HG03175 (cell line): ENCODE data around the gene SP7.
A peak's percentile ranks its signal among the peaks of the same experiment; 100 is the strongest.
"Not testable (repeated sequence)": the region's sequence is repeated elsewhere in the genome, so short reads cannot be mapped to it uniquely, and the experiment has no call there.

Experiments used
- ATAC-seq: cut with Tn5 transposase; IDR thresholded peaks from one replicate; pipeline ENCODE4 v1.9.1; 2021; ENCODE audit warnings: mild to moderate bottlenecking, moderate library complexity; ENCODE audit not compliant: unreplicated experiment

SP7 gene

DNA sequence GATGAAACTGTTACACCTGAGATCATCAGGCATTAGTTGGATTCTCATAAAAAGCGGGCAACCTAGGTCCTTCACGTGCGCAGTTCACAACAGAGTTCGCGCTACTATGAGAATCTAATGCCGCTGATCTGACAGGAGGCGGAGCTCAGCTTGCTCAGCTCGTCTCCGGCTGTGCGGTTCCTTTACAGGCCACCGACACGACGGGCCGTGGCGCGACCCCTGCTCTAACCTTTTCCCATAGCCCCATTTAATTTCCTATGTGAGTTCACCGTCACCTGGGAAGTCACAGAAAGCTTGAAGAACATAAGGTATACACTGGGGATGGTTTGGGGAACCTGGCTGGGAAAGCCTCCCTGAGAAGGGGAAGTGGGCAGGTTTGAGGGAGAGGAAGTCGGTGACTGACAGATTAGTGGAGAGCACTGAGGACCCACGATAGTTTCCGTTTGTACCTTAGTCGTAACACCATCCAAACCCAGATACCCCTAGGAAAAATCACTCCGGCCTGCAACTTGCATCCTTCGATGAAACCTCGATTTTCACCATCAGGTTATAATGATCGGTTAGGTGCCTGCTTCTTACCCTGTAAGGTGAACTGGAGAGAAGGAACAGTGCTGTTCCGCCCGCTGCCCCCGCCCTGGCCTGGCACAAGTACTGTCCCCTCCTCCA, 11.9 kb downstream of the SP7 start:
- peak; percentile 32 for ATAC-seq

DNA sequence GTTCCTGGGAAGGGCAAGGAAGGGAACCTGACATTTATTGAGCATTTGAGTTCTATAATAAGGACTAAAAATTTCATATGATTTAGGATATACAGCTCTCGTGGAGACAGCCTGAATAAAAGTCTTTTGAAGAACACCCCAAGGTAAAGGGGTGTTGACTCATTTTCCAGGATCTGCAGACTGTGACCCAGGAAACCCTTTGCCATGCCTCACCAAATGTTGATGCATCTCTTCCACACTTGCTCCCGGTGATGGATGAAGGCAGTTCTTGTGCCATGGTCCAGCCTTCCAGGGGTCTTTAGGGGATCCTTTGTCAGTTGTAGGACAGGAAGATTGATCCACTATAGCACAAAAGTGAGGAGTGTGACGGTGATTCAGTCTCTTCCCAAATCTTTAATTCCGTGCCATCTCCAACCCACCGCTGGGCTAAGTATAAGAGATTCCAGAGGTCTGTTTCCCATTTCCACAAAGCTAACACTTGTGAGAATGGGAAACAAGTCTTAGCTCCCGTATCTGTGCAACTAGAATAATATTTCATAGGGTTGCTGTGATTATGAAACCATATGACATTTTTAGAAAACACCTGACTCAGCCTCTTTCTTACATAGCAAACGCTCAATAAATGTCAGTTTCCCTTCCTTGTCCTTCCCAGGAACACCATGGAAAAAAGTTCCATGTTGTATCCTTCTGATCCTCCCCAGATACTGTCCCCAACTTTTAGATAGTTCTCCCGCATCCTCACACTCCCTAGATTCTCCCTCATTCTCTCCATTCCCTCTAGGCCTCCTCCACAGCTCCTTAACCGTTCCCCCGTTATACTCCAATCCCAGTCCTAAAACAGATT, 15.6 kb downstream of the SP7 start:
- no peak for ATAC-seq

DNA sequence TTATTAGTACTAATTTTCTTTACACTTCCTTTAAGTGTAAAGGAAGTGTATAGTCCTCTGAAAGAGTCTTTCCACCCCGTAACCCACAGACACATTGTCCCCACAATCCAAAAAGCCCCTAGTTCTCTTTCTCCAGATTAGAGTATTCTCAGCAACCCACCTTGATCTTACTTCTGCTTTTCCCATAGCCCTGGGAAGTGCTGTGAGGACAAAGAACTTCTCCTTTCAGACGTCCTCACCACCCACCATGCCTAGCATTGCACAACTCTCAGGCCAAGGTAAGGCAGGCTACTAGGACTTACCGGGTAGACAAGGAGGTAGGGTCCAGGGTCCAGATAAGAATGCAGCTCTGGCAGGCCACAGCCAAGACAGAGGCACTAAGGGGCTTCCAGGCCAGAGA, 22.2 kb downstream of the SP7 start:
- no peak for ATAC-seq

DNA sequence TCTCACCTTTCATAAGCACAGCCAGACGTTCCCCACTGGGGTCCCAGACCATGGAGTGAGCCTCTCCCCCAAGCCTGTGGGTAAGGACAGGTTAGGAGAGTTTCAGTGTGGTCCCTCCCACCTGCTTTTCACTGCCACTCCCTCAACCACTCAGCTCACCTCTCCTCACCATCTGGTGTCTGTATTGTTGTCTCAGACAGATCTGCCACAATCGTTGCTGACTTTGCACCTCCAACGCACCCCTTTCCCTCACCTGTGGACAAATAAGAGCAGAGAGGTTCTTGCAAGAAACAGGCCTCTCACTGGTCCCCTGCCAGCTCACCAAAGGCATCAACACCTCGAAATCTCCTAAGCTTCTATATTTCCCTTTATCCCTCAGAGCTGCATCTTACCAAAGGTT, 27.9 kb downstream of the SP7 start:
- ATAC-seq, result no peak

DNA sequence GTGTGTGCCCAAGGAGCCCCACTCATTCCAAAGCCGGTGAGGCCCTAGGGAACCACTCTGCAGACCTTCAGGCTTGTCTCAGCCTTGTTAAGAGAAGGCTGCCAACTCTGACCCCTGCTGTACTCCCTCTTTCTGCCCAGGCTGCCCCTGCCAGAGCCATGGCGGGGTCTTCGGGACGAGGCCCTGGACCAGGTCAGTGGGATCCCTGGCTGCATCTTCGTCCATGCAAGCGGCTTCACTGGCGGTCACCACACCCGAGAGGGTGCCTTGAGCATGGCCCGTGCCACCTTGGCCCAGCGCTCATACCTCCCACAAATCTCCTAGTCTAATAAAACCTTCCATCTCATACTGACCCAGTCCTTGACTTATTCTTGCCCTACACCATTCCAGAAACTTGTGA, 29.3 kb downstream of the SP7 start:
- ATAC-seq, result no peak

DNA sequence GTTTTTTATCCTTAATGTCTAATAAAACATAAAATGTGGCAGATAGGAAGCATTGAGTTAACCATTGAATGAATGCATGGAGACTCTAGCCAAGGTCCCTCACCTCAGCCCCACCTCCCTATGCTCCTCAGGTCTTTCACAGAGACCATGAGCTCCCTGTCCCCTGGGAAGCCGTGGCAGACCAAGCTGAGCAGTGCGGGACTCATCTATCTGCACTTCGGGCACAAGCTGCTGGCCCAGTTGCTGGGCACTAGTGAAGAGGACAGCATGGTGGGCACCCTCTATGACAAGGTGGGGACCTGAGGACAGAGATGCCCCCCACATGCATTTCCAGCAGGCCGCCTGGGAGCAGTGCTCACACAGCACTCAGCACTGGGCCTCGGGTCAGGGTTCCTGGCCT, 33.3 kb downstream of the SP7 start:
- ATAC-seq, result no peak

DNA sequence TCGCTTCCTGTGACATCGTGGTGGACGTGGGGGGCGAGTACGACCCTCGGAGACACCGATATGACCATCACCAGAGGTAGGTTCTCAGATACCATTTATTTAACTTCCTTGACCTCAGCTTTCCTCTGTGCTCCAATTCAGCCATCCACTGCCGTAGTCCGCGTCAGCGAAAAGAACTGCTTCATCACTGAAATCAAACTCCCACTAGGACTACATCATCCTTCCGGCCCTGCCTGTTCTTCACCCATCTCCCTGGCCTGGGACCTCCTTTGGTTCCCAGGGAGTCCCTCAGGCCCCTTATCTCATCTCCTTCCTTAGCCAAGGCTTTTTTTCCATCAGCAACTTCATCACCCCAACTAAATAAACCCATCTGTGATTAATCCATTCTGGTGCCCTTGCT, 36.0 kb downstream of the SP7 start:
- no peak for ATAC-seq

DNA sequence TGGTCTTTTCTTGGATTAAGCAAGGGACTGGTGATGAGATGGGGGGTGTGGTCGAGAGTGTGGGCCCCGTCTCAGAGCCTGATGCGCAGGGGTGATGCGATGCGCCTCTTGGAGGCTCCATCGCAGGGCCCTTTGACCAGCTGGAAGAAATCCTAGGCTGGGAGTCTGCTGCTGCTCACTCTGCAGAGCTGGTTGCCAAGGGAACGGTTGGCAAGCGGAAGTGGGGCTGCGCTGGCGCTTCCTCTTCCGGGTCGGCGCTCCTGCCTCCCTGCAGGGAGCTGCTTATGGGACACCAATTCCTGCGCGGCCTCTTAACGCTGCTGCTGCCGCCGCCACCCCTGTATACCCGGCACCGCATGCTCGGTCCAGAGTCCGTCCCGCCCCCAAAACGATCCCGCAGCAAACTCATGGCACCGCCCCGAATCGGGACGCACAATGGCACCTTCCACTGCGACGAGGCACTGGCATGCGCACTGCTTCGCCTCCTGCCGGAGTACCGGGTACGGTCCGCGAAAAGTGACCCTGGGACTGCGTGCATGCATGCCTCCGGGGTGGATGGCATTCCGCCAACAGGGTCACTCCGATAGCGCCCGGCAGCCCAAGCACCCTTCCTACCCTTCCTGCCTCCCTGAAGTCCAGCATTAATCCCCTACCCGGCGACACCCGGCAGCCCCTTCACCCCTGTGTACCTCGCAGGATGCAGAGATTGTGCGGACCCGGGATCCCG, 36.5 kb downstream of the SP7 start, which contains the start of gene MYG1:
Gene MYG1 (plus strand): TSS at position 242 of the 727 bp plus-strand sequence. CDS start 43 bp downstream, at position 285.
- peak; percentile 80 for ATAC-seq

DNA sequence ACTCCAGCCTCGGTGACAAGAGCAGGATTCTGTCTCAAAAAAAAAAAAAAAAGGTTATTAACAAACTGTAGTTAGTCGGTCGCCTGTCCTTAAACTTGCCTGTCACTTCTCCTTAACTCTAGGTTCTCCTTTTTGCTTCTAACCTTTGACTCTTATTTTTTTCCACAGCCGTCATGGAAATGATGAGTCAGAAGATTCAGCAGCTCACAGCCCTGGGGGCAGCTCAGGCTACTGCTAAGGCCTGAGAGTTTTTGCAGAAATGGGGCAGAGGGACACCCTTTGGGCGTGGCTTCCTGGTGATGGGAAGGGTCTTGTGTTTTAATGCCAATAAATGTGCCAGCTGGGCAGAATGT, 37.1 kb downstream of the SP7 start:
- peak; percentile 23 for ATAC-seq

DNA sequence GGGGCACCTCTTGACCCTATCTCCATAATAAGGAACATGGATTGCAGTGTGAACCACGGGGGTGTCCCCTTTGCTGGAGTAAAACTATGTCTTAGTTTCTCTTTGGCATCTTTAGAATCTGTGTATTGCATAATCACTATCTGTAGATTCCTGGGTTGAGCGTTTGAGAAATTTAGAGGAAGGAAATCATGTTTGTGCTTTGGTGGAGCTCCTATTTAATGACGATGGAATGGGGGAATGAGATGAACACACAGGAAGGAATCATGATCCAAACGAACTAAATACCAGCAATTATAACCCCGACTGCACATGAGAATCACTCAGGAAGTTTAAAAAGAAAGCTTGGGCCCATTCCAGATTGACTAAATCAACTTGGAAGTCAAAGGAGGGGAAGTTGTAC, 38.0 kb downstream of the SP7 start:
- no peak for ATAC-seq

DNA sequence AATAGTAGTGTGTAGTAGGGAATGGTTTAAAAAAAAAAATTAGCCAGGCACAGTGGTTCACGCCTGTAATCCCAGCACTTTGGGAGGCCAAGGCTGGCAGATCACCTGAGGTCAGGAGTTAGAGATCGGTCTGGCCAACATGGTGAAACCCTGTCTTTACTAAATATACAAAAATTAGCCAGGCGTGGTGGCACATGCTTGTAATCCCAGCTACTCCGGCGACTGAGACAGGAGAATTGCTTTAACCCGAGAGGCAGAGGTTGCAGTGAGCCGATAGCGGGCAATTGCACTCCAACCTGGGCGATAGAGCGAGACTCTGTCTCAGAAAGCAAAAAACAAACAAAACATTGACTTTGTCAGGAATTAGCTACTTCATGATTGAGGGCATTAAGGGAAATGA, 39.0 kb downstream of the SP7 start:
- ATAC-seq, result not testable (repeated sequence)

DNA sequence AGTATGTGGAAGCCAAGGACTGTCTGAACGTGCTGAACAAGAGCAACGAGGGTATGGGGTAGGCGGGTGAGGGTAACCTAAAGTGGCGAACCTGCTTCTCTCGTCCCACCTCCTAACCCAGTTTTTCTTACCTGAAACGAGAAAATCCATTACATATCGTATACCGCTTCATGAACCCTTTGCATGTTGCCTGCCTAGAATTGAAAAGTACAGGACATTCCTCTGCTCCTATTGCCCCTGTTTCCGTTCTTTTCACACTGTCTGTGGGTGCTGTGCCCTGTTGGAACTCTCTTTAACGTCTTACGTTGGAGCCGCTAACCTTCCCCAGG, 40.3 kb downstream of the SP7 start:
- ATAC-seq, result no peak

DNA sequence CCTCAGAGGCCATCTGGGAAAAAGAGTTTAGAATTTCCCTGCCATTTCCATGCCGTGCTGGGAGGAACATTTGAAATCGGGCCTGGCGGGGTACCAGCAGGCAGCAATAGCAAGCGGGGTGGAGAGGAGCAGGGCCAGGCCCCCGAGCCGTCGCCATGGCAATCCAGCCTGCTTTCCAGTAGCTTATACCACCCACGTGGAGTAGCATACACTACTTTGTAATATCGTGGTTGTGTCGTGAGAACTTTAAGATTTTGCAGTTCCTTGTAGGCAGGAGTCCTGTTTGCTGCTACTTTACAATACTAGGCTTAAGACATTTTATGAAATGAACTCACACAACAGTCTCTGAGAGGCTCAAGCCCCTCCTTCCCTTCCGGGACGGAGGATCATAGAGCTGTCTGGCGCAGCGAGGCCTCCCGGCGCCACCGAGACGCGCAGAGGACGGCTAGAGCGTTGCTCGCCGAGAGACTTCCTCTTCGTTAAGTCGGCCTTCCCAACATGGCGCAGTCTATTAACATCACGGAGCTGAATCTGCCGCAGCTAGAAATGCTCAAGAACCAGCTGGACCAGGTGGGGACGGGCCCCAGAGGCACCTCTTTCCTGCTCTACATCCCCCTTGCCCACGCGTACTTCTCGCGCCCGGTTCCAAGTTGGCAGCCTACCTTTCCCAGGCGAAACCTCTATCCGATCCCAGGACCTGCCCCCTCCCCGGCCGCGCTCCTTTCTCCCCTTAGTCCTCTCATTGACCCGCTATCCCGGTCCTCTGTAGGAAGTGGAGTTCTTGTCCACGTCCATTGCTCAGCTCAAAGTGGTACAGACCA, 40.9 kb downstream of the SP7 start, which contains the start of gene PFDN5:
Gene PFDN5 (plus strand): TSS at position 473 of the 821 bp plus-strand sequence. CDS start 26 bp downstream, at position 499.
- ATAC-seq, result peak; percentile 82

DNA sequence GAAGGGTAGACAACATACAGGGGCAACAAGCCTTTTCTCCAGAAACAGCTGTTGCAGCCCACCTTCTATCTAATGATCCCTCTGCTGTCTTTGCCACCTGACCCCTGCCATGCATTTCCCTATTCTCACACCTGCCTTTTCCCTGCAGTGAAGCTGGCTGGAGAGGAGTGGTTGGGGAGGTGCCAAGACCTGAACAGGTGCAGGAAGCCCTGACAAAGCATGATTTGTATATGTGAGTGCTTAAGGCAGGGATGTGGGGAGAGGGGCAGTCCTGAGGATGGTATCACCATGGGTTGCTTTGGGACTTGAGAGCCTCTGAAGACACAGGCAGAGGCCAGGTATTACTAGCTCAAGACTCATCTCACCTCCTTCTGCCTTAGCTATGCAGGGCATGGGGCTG, 43.7 kb downstream of the SP7 start:
- no peak for ATAC-seq

DNA sequence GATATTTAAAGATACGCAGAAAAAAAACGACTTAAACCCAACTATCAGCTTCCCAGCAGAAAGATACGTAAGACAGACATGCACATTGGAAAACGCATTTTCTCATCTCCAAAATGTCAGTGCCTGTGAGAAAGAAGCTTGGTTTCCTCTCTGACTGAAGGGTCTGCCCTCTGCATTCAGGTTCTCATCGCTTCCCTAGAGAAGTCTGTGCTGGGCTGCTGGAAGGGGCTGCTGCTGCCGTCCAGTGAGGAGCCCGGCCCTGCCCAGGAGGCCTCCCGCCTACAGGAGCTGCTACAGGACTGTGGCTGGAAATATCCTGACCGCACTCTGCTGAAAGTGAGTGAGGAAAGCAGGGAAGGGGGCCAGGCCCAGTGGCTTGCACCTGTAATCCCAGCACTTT, 45.5 kb downstream of the SP7 start:
- ATAC-seq, result no peak

DNA sequence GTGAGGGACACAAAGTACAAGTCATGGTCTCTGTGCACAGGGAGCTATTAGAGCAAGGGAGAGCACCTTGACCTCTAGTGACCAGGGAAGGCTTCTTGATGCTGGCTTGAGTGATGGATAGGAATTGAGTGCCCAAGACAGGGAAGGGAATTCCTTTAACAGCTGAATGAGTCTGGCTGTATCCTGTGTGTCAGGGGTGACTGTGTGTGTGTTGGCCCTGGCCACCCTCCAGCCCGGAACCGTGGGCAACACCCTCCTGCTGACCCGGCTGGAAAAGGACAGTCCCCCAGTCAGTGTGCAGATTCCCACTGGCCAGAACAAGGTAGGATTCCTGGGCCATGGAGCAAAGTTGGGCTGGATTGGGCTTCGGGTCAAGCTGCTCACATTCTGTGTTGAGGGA, 46.3 kb downstream of the SP7 start:
- ATAC-seq, result no peak

DNA sequence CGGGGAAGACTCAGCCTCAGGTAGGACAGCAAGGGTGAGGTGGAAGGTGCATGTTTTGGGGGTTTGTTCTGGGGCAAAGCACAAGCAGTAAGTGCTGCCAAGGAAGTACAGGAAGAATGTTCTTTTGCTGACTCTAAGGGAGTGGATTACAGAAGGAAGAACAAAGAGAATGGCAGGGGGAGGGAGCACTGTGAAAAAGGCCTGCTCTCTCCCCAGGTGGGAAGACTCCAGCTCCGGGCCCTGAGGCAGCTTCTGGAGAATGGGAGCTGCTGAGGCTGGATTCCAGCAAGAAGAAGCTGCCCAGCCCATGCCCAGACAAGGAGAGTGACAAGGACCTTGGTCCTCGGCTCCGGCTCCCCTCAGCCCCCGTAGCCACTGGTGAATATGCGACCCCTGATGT, 47.8 kb downstream of the SP7 start:
- ATAC-seq, result no peak

DNA sequence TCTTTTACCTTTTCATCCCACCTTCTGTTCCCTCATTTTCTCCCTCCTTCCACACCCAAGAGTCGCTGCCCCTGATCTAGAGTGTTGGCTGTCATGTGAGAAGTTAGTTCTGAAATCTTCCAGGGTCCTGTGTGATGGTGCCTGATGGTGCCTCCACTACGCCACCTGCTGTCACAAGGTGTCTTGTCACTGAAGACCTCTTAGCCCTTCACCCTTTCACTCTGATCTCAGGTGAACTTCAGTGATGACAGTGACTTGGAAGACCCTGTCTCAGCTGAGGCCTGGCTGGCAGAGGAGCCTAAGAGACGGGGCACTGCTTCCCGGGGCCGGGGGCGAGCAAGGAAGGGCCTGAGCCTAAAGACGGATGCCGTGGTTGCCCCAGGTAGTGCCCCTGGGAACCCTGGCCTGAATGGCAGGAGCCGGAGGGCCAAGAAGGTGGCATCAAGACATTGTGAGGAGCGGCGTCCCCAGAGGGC, 48.4 kb downstream of the SP7 start:
- no peak for ATAC-seq

DNA sequence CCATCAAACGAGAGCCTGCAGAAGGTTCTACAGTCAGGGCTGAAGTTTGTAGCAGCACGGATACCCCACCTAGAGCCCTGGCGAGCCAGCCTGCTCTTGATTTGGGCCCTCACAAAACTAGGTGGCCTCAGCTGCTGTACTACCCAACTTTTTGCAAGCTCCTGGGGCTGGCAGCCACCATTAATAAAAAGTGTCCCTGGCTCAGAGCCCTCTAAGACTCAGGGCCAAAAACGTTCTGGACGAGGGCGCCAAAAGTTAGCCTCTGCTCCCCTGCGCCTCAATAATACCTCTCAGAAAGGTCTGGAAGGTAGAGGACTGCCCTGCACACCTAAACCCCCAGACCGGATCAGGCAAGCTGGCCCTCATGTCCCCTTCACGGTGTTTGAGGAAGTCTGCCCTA, 49.7 kb downstream of the SP7 start:
- no peak for ATAC-seq

DNA sequence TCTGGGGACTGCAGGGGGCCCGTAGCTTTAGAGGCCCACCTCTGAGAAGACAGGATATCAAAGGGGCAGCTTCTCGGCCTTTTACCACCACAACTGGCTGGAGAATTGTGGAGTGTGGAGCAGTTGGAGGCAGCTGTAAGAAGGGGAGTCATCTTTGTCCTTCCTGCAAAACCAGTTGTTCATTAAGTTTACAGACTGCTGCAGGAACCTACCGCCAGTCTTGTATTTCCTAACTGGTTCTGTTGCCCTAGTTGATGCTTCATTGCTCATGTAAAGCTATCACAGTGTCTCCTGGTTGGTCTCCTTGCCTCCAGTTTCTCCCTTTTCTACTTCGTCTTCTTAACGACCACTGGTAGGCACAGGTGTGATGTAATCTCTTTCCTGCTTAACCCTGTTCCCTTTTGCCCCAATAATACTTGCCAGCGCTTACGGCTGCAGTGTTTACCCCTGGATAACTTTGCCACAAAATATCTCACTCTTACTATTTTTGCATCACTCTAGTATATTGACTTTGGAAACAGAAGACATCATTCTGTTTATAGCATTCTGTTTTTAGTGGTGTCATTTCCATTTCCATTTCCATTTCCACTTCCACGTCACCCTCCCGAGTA, 56.2 kb downstream of the SP7 start:
- no peak for ATAC-seq
